ENCODE measurements around the gene FKBP9. TPM values are rescaled to one million over a fixed set of nuclear protein-coding genes. Genes with fewer than 3 reads are reported as not detected.
A peak's percentile ranks its signal among the peaks of the same experiment; 100 is the strongest.

The FKBP9 gene
- total and polyA plus RNA-seq, 2 donors = 12.1 to 12.8 TPM

DNA sequence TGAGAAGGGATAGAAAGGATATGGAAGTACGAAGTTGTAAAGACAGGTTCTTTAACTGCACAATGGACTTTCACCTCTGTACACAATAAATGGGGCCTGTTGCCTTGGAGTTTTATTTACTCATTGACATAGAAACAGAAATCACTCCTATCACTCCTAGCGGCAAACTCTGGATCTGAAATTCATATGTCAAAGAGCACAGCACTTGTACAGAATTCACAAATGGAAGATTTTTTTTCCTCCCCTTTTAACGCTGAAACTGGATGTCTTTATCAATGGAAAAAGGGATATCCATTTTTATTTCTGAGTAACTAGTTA lies 87.1 kb downstream of the FKBP9 start:
- Histone ChIP-seq H3K4me1 (ENCODE audit: control insufficient read depth in 2 of 2, insufficient read depth in 2 of 2, low read length in 2 of 2) (peaks cover 3 to 5% of the 10 kb centered on the region in 2 donors), H3K36me3 (ENCODE audit: control insufficient read depth in 2 of 2, insufficient read depth in 2 of 2, low read length in 1 of 2) (no peaks in the 10 kb centered on the region), H3K27ac (ENCODE audit: low read depth in 1 of 2, low read length in 1 of 2) (no peak overlapping the region), H3K9me3 (ENCODE audit: control insufficient read depth in 2 of 2, insufficient read depth in 1 of 2, low read length in 1 of 2) (no peaks in the 10 kb centered on the region), H3K27me3 (ENCODE audit: control insufficient read depth in 2 of 2, insufficient read depth in 1 of 2, low read length in 1 of 2) (no peaks in the 10 kb centered on the region), H3K4me3 (ENCODE audit: low read length in 2 of 2) (no peak overlapping the region)
- DNase-seq (ENCODE audit: low read depth in 6 of 9, low spot score in 9 of 9) = no peak
- 96% methylated on average over 3 of the region's 3 CpGs for WGBS

GRCh38 chr7:33044986-33045385 lies 87.7 kb downstream of the FKBP9 start:
- H3K27ac ChIP-seq (ENCODE audit: low read depth in 1 of 2, low read length in 1 of 2) = no peak overlapping the region

DNA sequence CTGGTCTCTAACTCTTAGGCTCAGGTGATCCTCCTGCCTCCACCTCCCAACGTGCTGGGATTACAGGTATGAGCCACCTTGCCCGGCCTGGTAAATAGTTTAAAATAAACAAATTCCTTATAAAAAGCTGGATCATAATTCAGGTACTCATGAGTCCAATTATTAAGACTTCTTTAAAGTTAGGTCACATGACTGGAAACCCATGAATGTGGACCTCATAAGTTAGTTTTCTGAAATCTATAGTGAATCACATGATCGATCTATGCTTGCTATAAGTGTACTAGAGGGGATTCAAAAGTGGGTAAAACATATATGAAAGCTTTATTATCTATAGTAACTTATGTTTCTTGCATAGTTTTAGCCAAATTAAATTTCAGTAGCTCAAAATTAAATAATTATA lies 91.0 kb downstream of the FKBP9 start:
- no peaks in the 10 kb centered on the region for H3K4me1 ChIP-seq (ENCODE audit: control insufficient read depth in 2 of 2, insufficient read depth in 2 of 2, low read length in 2 of 2)
- whole genome bisulfite sequencing = 100% methylated on average over 3 of the region's 3 CpGs

More at GRCh38 chr7:33044986-33045385, 87.7 kb downstream of the FKBP9 start:
- no peak for DNase-seq (ENCODE audit: low read depth in 6 of 9, low spot score in 9 of 9)
- Histone ChIP-seq H3K4me3 (ENCODE audit: low read length in 2 of 2) (no peak overlapping the region), H3K4me1 (ENCODE audit: control insufficient read depth in 2 of 2, insufficient read depth in 2 of 2, low read length in 2 of 2) (peaks cover under 1 to 5% of the 10 kb centered on the region in 2 donors), H3K36me3 (ENCODE audit: control insufficient read depth in 2 of 2, insufficient read depth in 2 of 2, low read length in 1 of 2) (no peaks in the 10 kb centered on the region), H3K9me3 (ENCODE audit: control insufficient read depth in 2 of 2, insufficient read depth in 1 of 2, low read length in 1 of 2) (no peaks in the 10 kb centered on the region), H3K27me3 (ENCODE audit: control insufficient read depth in 2 of 2, insufficient read depth in 1 of 2, low read length in 1 of 2) (no peaks in the 10 kb centered on the region)
- 48% methylated on average over 2 of the region's 2 CpGs for WGBS

GRCh38 chr7:33048704-33049103 lies 91.5 kb downstream of the FKBP9 start:
- no peaks in the 10 kb centered on the region for H3K36me3 ChIP-seq (ENCODE audit: control insufficient read depth in 2 of 2, insufficient read depth in 2 of 2, low read length in 1 of 2)
- no peaks in the 10 kb centered on the region for H3K27me3 ChIP-seq (ENCODE audit: control insufficient read depth in 2 of 2, insufficient read depth in 1 of 2, low read length in 1 of 2)
- WGBS = 96% methylated on average over 1 of the region's 1 CpG
- DNase-seq (ENCODE audit: low read depth in 6 of 9, low spot score in 9 of 9) = no peak
- H3K4me3 ChIP-seq (ENCODE audit: low read length in 2 of 2) = no peak overlapping the region
- H3K9me3 ChIP-seq (ENCODE audit: control insufficient read depth in 2 of 2, insufficient read depth in 1 of 2, low read length in 1 of 2) = no peaks in the 10 kb centered on the region
- H3K4me1 ChIP-seq (ENCODE audit: control insufficient read depth in 2 of 2, insufficient read depth in 2 of 2, low read length in 2 of 2) = peaks cover 0 to 2% of the 10 kb centered on the region in 2 donors
- H3K27ac ChIP-seq (ENCODE audit: low read depth in 1 of 2, low read length in 1 of 2) = no peak overlapping the region

More for the DNA sequence above, 91.0 kb downstream of the FKBP9 start:
- H3K27ac ChIP-seq (ENCODE audit: low read depth in 1 of 2, low read length in 1 of 2) = no peak overlapping the region
- H3K9me3 ChIP-seq (ENCODE audit: control insufficient read depth in 2 of 2, insufficient read depth in 1 of 2, low read length in 1 of 2) = no peaks in the 10 kb centered on the region
- no peaks in the 10 kb centered on the region for H3K36me3 ChIP-seq (ENCODE audit: control insufficient read depth in 2 of 2, insufficient read depth in 2 of 2, low read length in 1 of 2)
- H3K27me3 ChIP-seq (ENCODE audit: control insufficient read depth in 2 of 2, insufficient read depth in 1 of 2, low read length in 1 of 2) = no peaks in the 10 kb centered on the region
- no peak for DNase-seq (ENCODE audit: low read depth in 6 of 9, low spot score in 9 of 9)
- no peak overlapping the region for H3K4me3 ChIP-seq (ENCODE audit: low read length in 2 of 2)

DNA sequence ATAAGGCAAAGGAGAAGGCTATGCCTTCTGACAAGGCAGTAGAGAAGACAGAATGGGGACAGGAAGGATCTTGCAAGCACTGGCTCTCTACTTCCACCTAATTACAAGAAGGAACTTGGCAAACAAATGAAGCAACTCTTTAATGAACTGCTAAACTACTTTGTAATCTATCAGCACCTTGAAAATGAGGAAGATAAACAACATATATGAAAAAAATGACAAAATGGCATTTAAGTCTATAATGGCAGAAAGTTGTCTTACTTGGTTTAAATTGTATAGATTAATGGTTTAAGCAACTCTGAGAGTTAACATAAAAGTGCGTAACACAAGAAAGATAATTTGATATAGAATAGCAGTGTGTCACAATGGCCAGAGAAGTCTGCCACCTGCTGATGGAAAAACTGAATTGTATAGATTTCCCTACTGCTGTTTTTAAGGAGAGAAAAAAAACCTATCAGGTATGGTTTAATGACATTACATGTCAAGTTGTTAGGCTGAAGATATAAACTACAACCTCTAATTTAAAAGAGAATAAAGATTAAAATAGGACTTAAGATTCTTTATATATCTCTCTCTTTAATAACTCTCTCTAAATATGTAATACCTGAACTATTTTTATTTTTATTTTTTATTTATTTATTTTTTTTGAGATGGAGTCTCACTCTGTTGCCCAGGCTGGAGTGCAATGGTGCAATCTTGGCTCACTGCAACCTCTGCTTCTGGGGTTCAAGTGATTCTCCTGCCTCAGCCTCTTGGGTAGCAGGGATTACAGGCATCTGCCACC lies 93.5 kb downstream of the FKBP9 start:
- 0% methylated on average over 1 of the region's 1 CpG for WGBS
- H3K4me3 ChIP-seq (ENCODE audit: low read length in 2 of 2) = no peak overlapping the region
- peak in 3 of 9 donors; percentile 37 to 70 (median 59) for DNase-seq (ENCODE audit: low read depth in 6 of 9, low spot score in 9 of 9)

DNA sequence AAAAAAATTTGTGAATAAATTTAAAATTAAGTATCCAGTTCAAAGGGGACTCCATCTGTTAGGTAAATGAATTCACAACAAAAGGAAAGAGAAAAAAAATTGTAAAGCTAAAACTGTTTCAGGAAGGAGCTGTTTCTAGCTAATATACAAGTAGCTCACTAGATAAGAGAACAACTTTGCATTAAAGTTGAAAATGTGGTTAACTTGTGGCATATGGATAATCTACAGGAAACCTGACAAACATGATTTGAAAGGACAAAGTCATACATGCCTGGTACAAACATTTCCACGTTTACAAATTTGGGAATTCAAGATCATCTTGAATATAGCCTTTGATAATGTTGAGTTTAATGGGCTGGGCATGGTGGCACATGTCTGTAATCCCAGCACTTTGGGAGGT lies 96.5 kb downstream of the FKBP9 start:
- H3K27me3 ChIP-seq (ENCODE audit: control insufficient read depth in 2 of 2, insufficient read depth in 1 of 2, low read length in 1 of 2) = no peaks in the 10 kb centered on the region
- H3K27ac ChIP-seq (ENCODE audit: low read depth in 1 of 2, low read length in 1 of 2) = peak overlapping the region in 1 of 2 donors; percentile 36
- WGBS = 3% methylated on average over 1 of the region's 1 CpG
- no peaks in the 10 kb centered on the region for H3K9me3 ChIP-seq (ENCODE audit: control insufficient read depth in 2 of 2, insufficient read depth in 1 of 2, low read length in 1 of 2)
- H3K36me3 ChIP-seq (ENCODE audit: control insufficient read depth in 2 of 2, insufficient read depth in 2 of 2, low read length in 1 of 2) = peaks cover 0 to 2% of the 10 kb centered on the region in 2 donors
- no peak overlapping the region for H3K4me3 ChIP-seq (ENCODE audit: low read length in 2 of 2)
- peaks cover 2 to 7% of the 10 kb centered on the region in 2 donors for H3K4me1 ChIP-seq (ENCODE audit: control insufficient read depth in 2 of 2, insufficient read depth in 2 of 2, low read length in 2 of 2)
- DNase-seq (ENCODE audit: low read depth in 6 of 9, low spot score in 9 of 9) = no peak

More for the DNA sequence above, 93.5 kb downstream of the FKBP9 start:
- peaks cover 0 to 2% of the 10 kb centered on the region in 2 donors for H3K36me3 ChIP-seq (ENCODE audit: control insufficient read depth in 2 of 2, insufficient read depth in 2 of 2, low read length in 1 of 2)
- H3K4me1 ChIP-seq (ENCODE audit: control insufficient read depth in 2 of 2, insufficient read depth in 2 of 2, low read length in 2 of 2) = peaks cover 2 to 7% of the 10 kb centered on the region in 2 donors
- peak overlapping the region in 1 of 2 donors; percentile 32 for H3K27ac ChIP-seq (ENCODE audit: low read depth in 1 of 2, low read length in 1 of 2)
- no peaks in the 10 kb centered on the region for H3K27me3 ChIP-seq (ENCODE audit: control insufficient read depth in 2 of 2, insufficient read depth in 1 of 2, low read length in 1 of 2)
- no peaks in the 10 kb centered on the region for H3K9me3 ChIP-seq (ENCODE audit: control insufficient read depth in 2 of 2, insufficient read depth in 1 of 2, low read length in 1 of 2)

DNA sequence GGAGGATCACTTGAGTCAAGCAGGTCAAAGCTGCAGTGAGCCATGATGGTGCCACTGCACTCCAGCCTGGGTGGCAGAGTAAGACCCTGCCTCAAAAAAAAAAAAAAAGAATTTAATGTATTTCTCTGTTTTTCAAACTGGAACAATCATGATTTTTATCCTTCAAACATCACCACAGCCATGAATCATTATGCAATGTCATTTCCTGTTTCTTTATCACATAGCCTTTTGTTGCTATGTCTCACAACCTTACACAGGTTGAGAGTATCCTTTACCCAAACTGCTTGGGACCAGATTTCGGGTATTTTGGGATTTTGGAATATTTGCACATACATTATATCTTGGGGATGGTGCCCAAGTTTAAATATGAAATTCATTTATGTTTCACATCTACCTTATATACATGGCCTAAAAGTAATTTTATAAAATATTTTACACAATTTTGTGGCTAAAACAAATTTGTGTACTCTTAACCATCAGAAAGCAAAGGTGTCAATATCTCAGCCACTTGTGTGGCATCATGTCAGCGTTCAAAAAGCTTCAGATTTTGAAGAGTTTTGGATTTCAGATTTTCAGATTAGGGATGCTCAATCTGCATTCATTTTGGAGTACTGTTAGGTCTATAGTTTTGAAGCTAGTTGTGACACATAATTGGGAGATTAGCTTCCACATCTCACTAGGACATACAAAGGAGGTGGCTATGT lies 97.2 kb downstream of the FKBP9 start:
- 62% methylated on average over 2 of the region's 2 CpGs for WGBS
- H3K27ac ChIP-seq (ENCODE audit: low read depth in 1 of 2, low read length in 1 of 2) = peak overlapping the region in 1 of 2 donors; percentile 43

GRCh38 chr7:33055158-33055557 lies 97.9 kb downstream of the FKBP9 start:
- H3K27me3 ChIP-seq (ENCODE audit: control insufficient read depth in 2 of 2, insufficient read depth in 1 of 2, low read length in 1 of 2) = no peaks in the 10 kb centered on the region
- DNase-seq (ENCODE audit: low read depth in 6 of 9, low spot score in 9 of 9) = no peak
- H3K4me3 ChIP-seq (ENCODE audit: low read length in 2 of 2) = no peak overlapping the region
- no peak overlapping the region for H3K27ac ChIP-seq (ENCODE audit: low read depth in 1 of 2, low read length in 1 of 2)
- no peaks in the 10 kb centered on the region for H3K9me3 ChIP-seq (ENCODE audit: control insufficient read depth in 2 of 2, insufficient read depth in 1 of 2, low read length in 1 of 2)
- H3K36me3 ChIP-seq (ENCODE audit: control insufficient read depth in 2 of 2, insufficient read depth in 2 of 2, low read length in 1 of 2) = peaks cover 0 to 2% of the 10 kb centered on the region in 2 donors
- 96% methylated on average over 5 of the region's 5 CpGs for WGBS
- peaks cover 2 to 7% of the 10 kb centered on the region in 2 donors for H3K4me1 ChIP-seq (ENCODE audit: control insufficient read depth in 2 of 2, insufficient read depth in 2 of 2, low read length in 2 of 2)

More for the DNA sequence above, 97.2 kb downstream of the FKBP9 start:
- Histone ChIP-seq H3K36me3 (ENCODE audit: control insufficient read depth in 2 of 2, insufficient read depth in 2 of 2, low read length in 1 of 2) (peaks cover 0 to 2% of the 10 kb centered on the region in 2 donors), H3K9me3 (ENCODE audit: control insufficient read depth in 2 of 2, insufficient read depth in 1 of 2, low read length in 1 of 2) (no peaks in the 10 kb centered on the region), H3K27me3 (ENCODE audit: control insufficient read depth in 2 of 2, insufficient read depth in 1 of 2, low read length in 1 of 2) (no peaks in the 10 kb centered on the region), H3K4me3 (ENCODE audit: low read length in 2 of 2) (no peak overlapping the region), H3K4me1 (ENCODE audit: control insufficient read depth in 2 of 2, insufficient read depth in 2 of 2, low read length in 2 of 2) (peaks cover 2 to 7% of the 10 kb centered on the region in 2 donors)
- peak in 1 of 9 donors; percentile 40 for DNase-seq (ENCODE audit: low read depth in 6 of 9, low spot score in 9 of 9)

Data from thymus (tissue), 11 donors.